Uterus (tissue), 2 donors: ENCODE results near the gene MTMR4.

Experiments
- POLR2A ChIP-seq, 2 donors: fragments of 450-650 bp; IDR thresholded peaks; one replicate each; pipeline ENCODE4 v1.6.1; 2016; ENCODE audit warnings: antibody characterized with exemption in 2 of 2, mild to moderate bottlenecking in 1 of 2, moderate library complexity in 1 of 2
- TF ChIP-seq, protein P1 (sequence below), 4 experiments: fragments of 200-600 bp in 2 of 4; fragments of 450-650 bp in 2 of 4; sonication (generic) in 2 of 4; IDR thresholded peaks; one replicate each; pipeline ENCODE4 v1.5.1; 2016 to 2019; ENCODE audit warnings: antibody characterized with exemption in 4 of 4, mild to moderate bottlenecking in 2 of 4, moderate library complexity in 1 of 4

DNA sequence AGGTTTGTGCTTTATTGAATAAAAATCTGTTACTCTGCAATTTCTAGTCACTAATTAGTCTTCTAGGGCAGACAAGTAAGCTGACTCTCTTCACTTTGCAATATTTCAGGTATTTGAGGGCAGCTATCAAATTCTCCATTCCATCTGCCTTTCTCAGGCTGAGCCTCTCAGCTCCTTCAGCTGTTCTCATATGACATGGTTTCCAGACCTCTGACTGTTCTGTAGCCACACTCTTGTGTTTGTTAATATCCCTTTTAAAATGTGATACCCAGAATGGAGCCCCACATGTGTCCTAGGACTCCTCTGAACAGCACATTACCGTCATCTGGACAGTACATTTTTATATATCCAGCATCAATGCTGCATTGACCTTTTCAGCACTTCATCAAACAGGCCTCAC, 46.1 kb upstream of the MTMR4 start:
- TF ChIP-seq, protein P1, sequence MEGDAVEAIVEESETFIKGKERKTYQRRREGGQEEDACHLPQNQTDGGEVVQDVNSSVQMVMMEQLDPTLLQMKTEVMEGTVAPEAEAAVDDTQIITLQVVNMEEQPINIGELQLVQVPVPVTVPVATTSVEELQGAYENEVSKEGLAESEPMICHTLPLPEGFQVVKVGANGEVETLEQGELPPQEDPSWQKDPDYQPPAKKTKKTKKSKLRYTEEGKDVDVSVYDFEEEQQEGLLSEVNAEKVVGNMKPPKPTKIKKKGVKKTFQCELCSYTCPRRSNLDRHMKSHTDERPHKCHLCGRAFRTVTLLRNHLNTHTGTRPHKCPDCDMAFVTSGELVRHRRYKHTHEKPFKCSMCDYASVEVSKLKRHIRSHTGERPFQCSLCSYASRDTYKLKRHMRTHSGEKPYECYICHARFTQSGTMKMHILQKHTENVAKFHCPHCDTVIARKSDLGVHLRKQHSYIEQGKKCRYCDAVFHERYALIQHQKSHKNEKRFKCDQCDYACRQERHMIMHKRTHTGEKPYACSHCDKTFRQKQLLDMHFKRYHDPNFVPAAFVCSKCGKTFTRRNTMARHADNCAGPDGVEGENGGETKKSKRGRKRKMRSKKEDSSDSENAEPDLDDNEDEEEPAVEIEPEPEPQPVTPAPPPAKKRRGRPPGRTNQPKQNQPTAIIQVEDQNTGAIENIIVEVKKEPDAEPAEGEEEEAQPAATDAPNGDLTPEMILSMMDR (IDR thresholded peaks at IDR 0.05): no peak
- TF ChIP-seq POLR2A (IDR thresholded peaks at IDR 0.05): no peak
